Measurements from ENCODE around the gene DRGX. TPM values are rescaled to one million over a fixed set of nuclear protein-coding genes. Genes with fewer than 3 reads are reported as not detected.

The DRGX gene
- total and polyA plus RNA-seq, 4 donors: 3.4 to 67.8 (median 40.3) TPM

- Histone ChIP-seq H3K9me3 (ENCODE audit: control insufficient read depth, insufficient read depth, low read length) (no peaks in the 10 kb centered on the region), H3K36me3 (ENCODE audit: control insufficient read depth, insufficient read depth, low read length) (peaks cover 3% of the 10 kb centered on the region), H3K27ac (ENCODE audit: low read depth, low read length) (no peak overlapping the region), H3K27me3 (ENCODE audit: control insufficient read depth, insufficient read depth, low read length) (no peaks in the 10 kb centered on the region), H3K4me3 (ENCODE audit: low read depth, low read length) (no peak overlapping the region), H3K4me1 (ENCODE audit: control insufficient read depth, insufficient read depth, low read length) (peaks cover 17% of the 10 kb centered on the region)
- WGBS (ENCODE audit: insufficient coverage): 55% methylated on average over 5 of the region's 13 CpGs
- DNase-seq (ENCODE audit: low read depth in 4 of 6, low spot score in 6 of 6): peak in 2 of 6 donors; percentile 23 to 41
Observed at GRCh38 chr10:49359349-49360270, 36.3 kb downstream of the DRGX start.

GRCh38 chr10:49357910-49358309, 38.0 kb downstream of the DRGX start:
- no peak overlapping the region for H3K4me3 ChIP-seq (ENCODE audit: low read depth, low read length)
- H3K9me3 ChIP-seq (ENCODE audit: control insufficient read depth, insufficient read depth, low read length): no peaks in the 10 kb centered on the region
- H3K4me1 ChIP-seq (ENCODE audit: control insufficient read depth, insufficient read depth, low read length): peaks cover 17% of the 10 kb centered on the region
- no peaks in the 10 kb centered on the region for H3K36me3 ChIP-seq (ENCODE audit: control insufficient read depth, insufficient read depth, low read length)
- no peak overlapping the region for H3K27ac ChIP-seq (ENCODE audit: low read depth, low read length)
- WGBS (ENCODE audit: insufficient coverage): no CpG with 5 or more reads among the region's 2 CpGs
- H3K27me3 ChIP-seq (ENCODE audit: control insufficient read depth, insufficient read depth, low read length): no peaks in the 10 kb centered on the region
- DNase-seq (ENCODE audit: low read depth in 4 of 6, low spot score in 6 of 6): no peak

- DNase-seq (ENCODE audit: low read depth in 4 of 6, low spot score in 6 of 6): no peak
- H3K27me3 ChIP-seq (ENCODE audit: control insufficient read depth, insufficient read depth, low read length): no peaks in the 10 kb centered on the region
- H3K4me1 ChIP-seq (ENCODE audit: control insufficient read depth, insufficient read depth, low read length): peaks cover 22% of the 10 kb centered on the region
- H3K27ac ChIP-seq (ENCODE audit: low read depth, low read length): no peak overlapping the region
- H3K9me3 ChIP-seq (ENCODE audit: control insufficient read depth, insufficient read depth, low read length): no peaks in the 10 kb centered on the region
- WGBS (ENCODE audit: insufficient coverage): no CpG with 5 or more reads among the region's 1 CpG
- no peak overlapping the region for H3K4me3 ChIP-seq (ENCODE audit: low read depth, low read length)
- H3K36me3 ChIP-seq (ENCODE audit: control insufficient read depth, insufficient read depth, low read length): no peaks in the 10 kb centered on the region
Observed at GRCh38 chr10:49356944-49357343, 38.9 kb downstream of the DRGX start.

- Histone ChIP-seq H3K4me3 (ENCODE audit: low read depth, low read length) (no peak overlapping the region), H3K27me3 (ENCODE audit: control insufficient read depth, insufficient read depth, low read length) (no peaks in the 10 kb centered on the region), H3K9me3 (ENCODE audit: control insufficient read depth, insufficient read depth, low read length) (no peaks in the 10 kb centered on the region), H3K27ac (ENCODE audit: low read depth, low read length) (no peak overlapping the region), H3K4me1 (ENCODE audit: control insufficient read depth, insufficient read depth, low read length) (peaks cover 24% of the 10 kb centered on the region), H3K36me3 (ENCODE audit: control insufficient read depth, insufficient read depth, low read length) (no peaks in the 10 kb centered on the region)
- DNase-seq (ENCODE audit: low read depth in 4 of 6, low spot score in 6 of 6): peak in 1 of 6 donors; percentile 58
- WGBS (ENCODE audit: insufficient coverage): 94% methylated on average over 3 of the region's 4 CpGs
Observed at GRCh38 chr10:49356181-49356580, 39.7 kb downstream of the DRGX start.

GRCh38 chr10:49355221-49355620, 40.7 kb downstream of the DRGX start:
- WGBS (ENCODE audit: insufficient coverage): 89% methylated on average over 1 of the region's 3 CpGs
- peaks cover 22% of the 10 kb centered on the region for H3K4me1 ChIP-seq (ENCODE audit: control insufficient read depth, insufficient read depth, low read length)
- DNase-seq (ENCODE audit: low read depth in 4 of 6, low spot score in 6 of 6): no peak
- no peaks in the 10 kb centered on the region for H3K9me3 ChIP-seq (ENCODE audit: control insufficient read depth, insufficient read depth, low read length)
- H3K27me3 ChIP-seq (ENCODE audit: control insufficient read depth, insufficient read depth, low read length): no peaks in the 10 kb centered on the region
- H3K36me3 ChIP-seq (ENCODE audit: control insufficient read depth, insufficient read depth, low read length): no peaks in the 10 kb centered on the region
- H3K27ac ChIP-seq (ENCODE audit: low read depth, low read length): no peak overlapping the region
- H3K4me3 ChIP-seq (ENCODE audit: low read depth, low read length): no peak overlapping the region

GRCh38 chr10:49354593-49354992, 41.3 kb downstream of the DRGX start:
- H3K4me1 ChIP-seq (ENCODE audit: control insufficient read depth, insufficient read depth, low read length): peaks cover 16% of the 10 kb centered on the region
- H3K27ac ChIP-seq (ENCODE audit: low read depth, low read length): no peak overlapping the region
- 74% methylated on average over 3 of the region's 3 CpGs for WGBS (ENCODE audit: insufficient coverage)
- H3K36me3 ChIP-seq (ENCODE audit: control insufficient read depth, insufficient read depth, low read length): no peaks in the 10 kb centered on the region
- no peak overlapping the region for H3K4me3 ChIP-seq (ENCODE audit: low read depth, low read length)
- no peak for DNase-seq (ENCODE audit: low read depth in 4 of 6, low spot score in 6 of 6)
- H3K9me3 ChIP-seq (ENCODE audit: control insufficient read depth, insufficient read depth, low read length): peaks cover 2% of the 10 kb centered on the region
- no peaks in the 10 kb centered on the region for H3K27me3 ChIP-seq (ENCODE audit: control insufficient read depth, insufficient read depth, low read length)

GRCh38 chr10:49353895-49354566, 41.9 kb downstream of the DRGX start:
- peaks cover 2% of the 10 kb centered on the region for H3K9me3 ChIP-seq (ENCODE audit: control insufficient read depth, insufficient read depth, low read length)
- no peak overlapping the region for H3K27ac ChIP-seq (ENCODE audit: low read depth, low read length)
- H3K36me3 ChIP-seq (ENCODE audit: control insufficient read depth, insufficient read depth, low read length): no peaks in the 10 kb centered on the region
- no peak overlapping the region for H3K4me3 ChIP-seq (ENCODE audit: low read depth, low read length)
- whole genome bisulfite sequencing (ENCODE audit: insufficient coverage): 92% methylated on average over 7 of the region's 8 CpGs
- no peak for DNase-seq (ENCODE audit: low read depth in 4 of 6, low spot score in 6 of 6)
- H3K4me1 ChIP-seq (ENCODE audit: control insufficient read depth, insufficient read depth, low read length): peaks cover 12% of the 10 kb centered on the region
- no peaks in the 10 kb centered on the region for H3K27me3 ChIP-seq (ENCODE audit: control insufficient read depth, insufficient read depth, low read length)

- Histone ChIP-seq H3K9me3 (ENCODE audit: control insufficient read depth, insufficient read depth, low read length) (peaks cover 2% of the 10 kb centered on the region), H3K4me1 (ENCODE audit: control insufficient read depth, insufficient read depth, low read length) (peaks cover 12% of the 10 kb centered on the region), H3K4me3 (ENCODE audit: low read depth, low read length) (no peak overlapping the region), H3K27me3 (ENCODE audit: control insufficient read depth, insufficient read depth, low read length) (no peaks in the 10 kb centered on the region), H3K27ac (ENCODE audit: low read depth, low read length) (no peak overlapping the region), H3K36me3 (ENCODE audit: control insufficient read depth, insufficient read depth, low read length) (no peaks in the 10 kb centered on the region)
- no peak for DNase-seq (ENCODE audit: low read depth in 4 of 6, low spot score in 6 of 6)
- 70% methylated on average over 5 of the region's 6 CpGs for WGBS (ENCODE audit: insufficient coverage)
Observed at GRCh38 chr10:49353026-49353894, 42.6 kb downstream of the DRGX start.

- Histone ChIP-seq H3K27me3 (ENCODE audit: control insufficient read depth, insufficient read depth, low read length) (no peaks in the 10 kb centered on the region), H3K4me3 (ENCODE audit: low read depth, low read length) (no peak overlapping the region), H3K27ac (ENCODE audit: low read depth, low read length) (no peak overlapping the region), H3K4me1 (ENCODE audit: control insufficient read depth, insufficient read depth, low read length) (peaks cover 12% of the 10 kb centered on the region), H3K36me3 (ENCODE audit: control insufficient read depth, insufficient read depth, low read length) (no peaks in the 10 kb centered on the region), H3K9me3 (ENCODE audit: control insufficient read depth, insufficient read depth, low read length) (peaks cover 2% of the 10 kb centered on the region)
- no peak for DNase-seq (ENCODE audit: low read depth in 4 of 6, low spot score in 6 of 6)
- 69% methylated on average over 1 of the region's 2 CpGs for WGBS (ENCODE audit: insufficient coverage)
Observed at GRCh38 chr10:49352323-49352722, 43.6 kb downstream of the DRGX start.
